ENCODE data around the gene DHX29. TPM values are rescaled to one million over a fixed set of nuclear protein-coding genes. Genes with fewer than 3 reads are reported as not detected.

DHX29 gene, protein sequence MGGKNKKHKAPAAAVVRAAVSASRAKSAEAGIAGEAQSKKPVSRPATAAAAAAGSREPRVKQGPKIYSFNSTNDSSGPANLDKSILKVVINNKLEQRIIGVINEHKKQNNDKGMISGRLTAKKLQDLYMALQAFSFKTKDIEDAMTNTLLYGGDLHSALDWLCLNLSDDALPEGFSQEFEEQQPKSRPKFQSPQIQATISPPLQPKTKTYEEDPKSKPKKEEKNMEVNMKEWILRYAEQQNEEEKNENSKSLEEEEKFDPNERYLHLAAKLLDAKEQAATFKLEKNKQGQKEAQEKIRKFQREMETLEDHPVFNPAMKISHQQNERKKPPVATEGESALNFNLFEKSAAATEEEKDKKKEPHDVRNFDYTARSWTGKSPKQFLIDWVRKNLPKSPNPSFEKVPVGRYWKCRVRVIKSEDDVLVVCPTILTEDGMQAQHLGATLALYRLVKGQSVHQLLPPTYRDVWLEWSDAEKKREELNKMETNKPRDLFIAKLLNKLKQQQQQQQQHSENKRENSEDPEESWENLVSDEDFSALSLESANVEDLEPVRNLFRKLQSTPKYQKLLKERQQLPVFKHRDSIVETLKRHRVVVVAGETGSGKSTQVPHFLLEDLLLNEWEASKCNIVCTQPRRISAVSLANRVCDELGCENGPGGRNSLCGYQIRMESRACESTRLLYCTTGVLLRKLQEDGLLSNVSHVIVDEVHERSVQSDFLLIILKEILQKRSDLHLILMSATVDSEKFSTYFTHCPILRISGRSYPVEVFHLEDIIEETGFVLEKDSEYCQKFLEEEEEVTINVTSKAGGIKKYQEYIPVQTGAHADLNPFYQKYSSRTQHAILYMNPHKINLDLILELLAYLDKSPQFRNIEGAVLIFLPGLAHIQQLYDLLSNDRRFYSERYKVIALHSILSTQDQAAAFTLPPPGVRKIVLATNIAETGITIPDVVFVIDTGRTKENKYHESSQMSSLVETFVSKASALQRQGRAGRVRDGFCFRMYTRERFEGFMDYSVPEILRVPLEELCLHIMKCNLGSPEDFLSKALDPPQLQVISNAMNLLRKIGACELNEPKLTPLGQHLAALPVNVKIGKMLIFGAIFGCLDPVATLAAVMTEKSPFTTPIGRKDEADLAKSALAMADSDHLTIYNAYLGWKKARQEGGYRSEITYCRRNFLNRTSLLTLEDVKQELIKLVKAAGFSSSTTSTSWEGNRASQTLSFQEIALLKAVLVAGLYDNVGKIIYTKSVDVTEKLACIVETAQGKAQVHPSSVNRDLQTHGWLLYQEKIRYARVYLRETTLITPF (N-terminal part only)
- total RNA-seq (2022; extraction: Qiagen RNA extraction; ENCODE audit: low read depth) = 14.6 to 25.6 TPM (median 24.2 TPM) in 5 replicates

DNA sequence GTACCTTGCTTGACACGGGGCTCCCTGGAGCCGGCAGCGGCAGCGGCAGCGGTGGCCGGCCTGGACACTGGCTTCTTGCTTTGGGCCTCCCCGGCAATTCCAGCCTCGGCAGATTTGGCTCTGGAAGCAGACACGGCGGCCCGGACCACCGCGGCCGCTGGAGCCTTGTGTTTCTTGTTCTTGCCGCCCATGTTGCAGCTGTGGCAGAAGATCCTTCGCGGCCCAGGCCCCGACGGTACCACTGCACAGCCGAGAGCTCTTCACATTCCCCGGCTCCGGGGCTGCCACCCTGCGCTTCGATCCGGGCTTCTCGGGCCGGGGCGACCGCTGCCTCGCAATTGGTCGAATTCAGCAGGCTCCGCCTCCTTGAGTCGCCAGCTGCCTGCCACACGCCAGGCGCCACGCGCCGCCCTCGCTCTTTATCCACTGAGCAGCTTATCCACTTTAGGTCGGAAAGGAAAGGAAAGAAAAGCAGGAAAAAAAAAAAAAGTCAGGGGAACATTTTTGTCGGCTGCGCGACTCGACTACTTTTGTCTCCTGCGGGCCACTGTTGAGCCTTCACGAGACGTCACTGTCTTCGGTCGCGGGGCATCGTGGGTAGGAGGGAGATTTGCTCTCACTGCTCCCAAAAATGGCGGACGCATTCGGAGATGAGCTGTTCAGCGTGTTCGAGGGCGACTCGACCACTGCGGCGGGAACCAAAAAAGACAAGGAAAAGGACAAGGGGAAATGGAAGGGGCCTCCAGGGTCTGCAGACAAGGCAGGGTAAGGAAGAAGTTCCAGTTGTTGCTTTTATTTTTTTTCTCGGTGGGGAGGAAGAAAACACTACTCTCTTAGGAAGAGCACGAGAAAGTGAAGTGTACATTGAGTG, at the start of gene DHX29, which contains the start of gene MTREX:
DHX29 (minus strand) TSS at position 312 of the 871 bp plus-strand sequence; CDS start at position 191, 121 bp downstream.
MTREX (plus strand) TSS at position 607 of the 871 bp plus-strand sequence; CDS start at position 632, 25 bp downstream.

DNA sequence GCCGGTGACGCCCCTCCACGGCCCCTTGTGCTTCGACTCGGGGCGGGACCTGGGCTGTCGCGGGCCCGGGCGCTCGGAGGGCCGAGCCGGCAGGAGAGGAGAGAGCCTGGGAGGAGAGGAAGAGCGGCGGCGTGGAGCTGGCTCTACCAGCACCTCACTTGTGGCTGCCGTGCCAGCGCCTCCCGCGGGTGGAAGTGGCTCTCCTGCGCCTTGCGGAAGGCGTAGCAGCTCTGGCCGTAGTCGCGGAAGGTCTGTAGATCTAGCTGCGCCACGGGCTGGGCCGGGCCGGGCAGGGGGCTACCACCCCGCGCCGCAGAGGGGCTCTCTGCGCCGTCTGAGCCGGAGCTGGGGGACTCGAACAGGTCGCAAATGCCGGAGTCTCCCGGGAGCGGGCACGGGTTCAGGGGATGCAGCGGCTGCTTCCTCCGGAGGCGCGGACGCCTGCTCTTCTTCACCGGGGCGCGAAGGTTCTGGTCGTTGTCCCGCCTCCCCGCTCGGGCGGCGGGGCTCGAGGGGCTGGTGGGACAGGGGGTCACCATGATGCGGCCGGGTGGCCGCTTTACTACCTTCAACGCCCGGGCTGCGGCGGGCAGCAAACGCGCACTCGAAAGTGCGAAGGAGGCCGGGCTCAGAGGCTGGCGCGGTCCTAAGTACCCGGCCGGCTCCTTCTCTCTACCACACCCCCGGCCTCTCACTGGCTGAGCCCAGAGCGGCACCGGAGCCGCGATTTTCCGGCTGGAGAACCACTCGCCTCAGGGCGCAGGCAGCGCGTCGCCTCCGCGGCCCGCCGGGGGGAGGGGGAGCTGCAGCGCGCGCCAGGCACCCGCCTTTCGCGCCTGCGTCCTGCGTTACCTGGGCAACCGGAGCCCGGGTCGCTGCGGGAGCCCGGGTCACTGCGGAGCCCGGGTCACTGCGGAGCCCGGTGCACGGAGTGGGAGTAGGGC, 74.2 kb downstream of the DHX29 start, which contains the start of gene CCNO:
CCNO (minus strand) TSS at position 624 of the 944 bp plus-strand sequence; CDS start at position 539, 85 bp downstream.

DNA sequence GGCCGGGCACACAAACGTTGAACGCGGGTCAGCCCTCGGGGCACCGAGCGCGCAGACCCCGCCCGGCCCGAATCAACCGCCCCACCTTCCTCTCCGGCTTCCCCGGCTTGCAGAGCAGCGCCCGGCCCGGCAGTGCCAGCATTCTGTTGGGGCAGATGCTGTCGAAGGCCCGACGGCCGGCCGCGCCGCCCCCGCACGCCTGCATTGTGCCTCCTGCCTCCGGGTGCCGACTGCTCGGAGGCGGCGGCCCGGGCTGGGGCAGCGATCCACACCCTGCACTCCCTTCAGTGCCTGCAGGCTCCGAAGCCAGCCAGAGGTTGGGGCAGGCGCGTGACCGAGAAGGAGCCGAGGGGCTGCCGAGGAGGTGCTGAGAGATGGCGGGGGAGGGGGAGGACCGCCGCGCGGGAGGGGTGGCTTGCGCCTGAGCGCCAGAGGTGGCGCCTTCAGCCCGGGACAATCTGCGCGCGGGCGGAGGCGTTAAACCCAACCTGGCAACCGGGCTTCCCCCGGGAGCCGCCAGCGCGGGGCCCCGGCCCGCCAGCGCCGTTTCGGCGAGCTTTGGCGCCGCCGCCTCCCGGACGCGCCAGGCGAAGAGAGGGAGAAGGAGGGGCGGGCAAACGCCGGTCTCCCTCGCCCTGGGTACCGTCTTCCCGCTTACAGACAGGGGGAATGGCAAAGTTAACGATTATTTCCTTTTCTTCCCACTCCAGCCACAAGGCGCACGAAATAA, 80.4 kb downstream of the DHX29 start, which contains the start of gene MCIDAS:
MCIDAS (minus strand) TSS at position 382 of the 730 bp plus-strand sequence; CDS start at position 205, 177 bp downstream.

Other genes starting within 250 kb of the DHX29 start
- not detected in 5 replicates for gene GZMA, start 205.0 kb downstream of the DHX29 start, total RNA-seq (2022; extraction: Qiagen RNA extraction; ENCODE audit: low read depth)
- 30.8 to 45.9 TPM (median 38.7 TPM) in 5 replicates for gene GPX8, start 147.5 kb downstream of the DHX29 start, total RNA-seq (2022; extraction: Qiagen RNA extraction; ENCODE audit: low read depth)
- gene CDC20B, start 134.5 kb downstream of the DHX29 start, total RNA-seq (2022; extraction: Qiagen RNA extraction; ENCODE audit: low read depth) = 0.05 to 0.11 TPM (median 0.09 TPM) in 3 of 5 replicates, not detected in the others
- 1.6 to 3.1 TPM (median 2.2 TPM) in 5 replicates for gene MCIDAS, start 80.4 kb downstream of the DHX29 start, total RNA-seq (2022; extraction: Qiagen RNA extraction; ENCODE audit: low read depth)
- 5.8 to 10.4 TPM (median 8.7 TPM) in 5 replicates for gene CCNO, start 74.1 kb downstream of the DHX29 start, total RNA-seq (2022; extraction: Qiagen RNA extraction; ENCODE audit: low read depth)
- 23.5 to 58.9 TPM (median 35.8 TPM) in 5 replicates for gene MTREX, start 295 bp upstream of the DHX29 start, total RNA-seq (2022; extraction: Qiagen RNA extraction; ENCODE audit: low read depth)
- gene PLPP1, start 227.3 kb upstream of the DHX29 start, total RNA-seq (2022; extraction: Qiagen RNA extraction; ENCODE audit: low read depth) = 26.5 to 39.0 TPM (median 35.3 TPM) in 5 replicates

All from A549 treated with RU486 at 1 μM for 4 hours (cell line).